ENCODE results near the gene CBX4. TPM values are rescaled to one million over a fixed set of nuclear protein-coding genes. Genes with fewer than 3 reads are reported as not detected.

CBX4 gene
- total and polyA plus RNA-seq, 2 experiments from 2014 or later: 1.4 to 4.6 TPM

DNA sequence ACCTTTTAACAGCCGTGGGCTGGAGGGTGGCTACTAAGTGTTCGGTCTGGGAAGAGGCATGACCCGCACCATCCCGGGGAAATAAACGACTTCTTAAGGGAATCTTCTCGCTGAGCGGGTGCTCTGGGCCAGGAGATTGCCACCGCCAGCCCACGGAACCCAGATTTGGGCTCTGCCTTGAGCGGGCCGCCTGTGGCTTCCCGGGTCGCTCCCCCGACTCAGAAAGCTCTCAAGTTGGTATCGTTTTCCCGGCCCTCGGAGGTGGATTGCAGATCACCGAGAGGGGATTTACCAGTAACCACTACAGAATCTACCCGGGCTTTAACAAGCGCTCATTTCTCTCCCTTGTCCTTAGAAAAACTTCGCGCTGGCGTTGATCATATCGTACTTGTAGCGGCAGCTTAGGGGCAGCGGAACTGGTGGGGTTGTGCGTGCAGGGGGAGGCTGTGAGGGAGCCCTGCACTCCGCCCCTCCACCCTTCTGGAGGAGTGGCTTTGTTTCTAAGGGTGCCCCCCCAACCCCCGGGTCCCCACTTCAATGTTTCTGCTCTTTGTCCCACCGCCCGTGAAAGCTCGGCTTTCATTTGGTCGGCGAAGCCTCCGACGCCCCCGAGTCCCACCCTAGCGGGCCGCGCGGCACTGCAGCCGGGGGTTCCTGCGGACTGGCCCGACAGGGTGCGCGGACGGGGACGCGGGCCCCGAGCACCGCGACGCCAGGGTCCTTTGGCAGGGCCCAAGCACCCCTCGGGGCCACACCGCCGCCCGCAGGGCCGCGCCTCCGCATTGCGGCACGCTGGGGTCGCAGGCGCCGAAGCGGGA lies 3.6 kb upstream of the CBX4 start:
- Histone ChIP-seq H2AFZ (peak overlapping the region; percentile 88; the same call in 1 of the 2 replicates), H3K4me3 (peak overlapping the region; percentile 64), H3K27ac (ENCODE audit: low read depth) (no peak overlapping the region), H3K79me2 (replicated peaks; ENCODE audit: insufficient read depth) (no peaks in the 10 kb centered on the region), H3K27me3 (ENCODE audit: insufficient read depth) (peaks cover 90% of the 10 kb centered on the region), H3K4me2 (peak overlapping the region; percentile 84), H3K9me2 (ENCODE audit: insufficient read depth) (no peaks in the 10 kb centered on the region), H3K36me3 (ENCODE audit: insufficient read depth) (no peaks in the 10 kb centered on the region), H4K20me1 (replicated peaks; ENCODE audit: insufficient read depth) (peaks cover 6% of the 10 kb centered on the region), H3K4me1 (ENCODE audit: insufficient read depth) (peaks cover 30% of the 10 kb centered on the region), H3F3A (replicated peaks; ENCODE audit: low read depth) (peaks cover 25% of the 10 kb centered on the region)
- H3K4me3 Mint-ChIP-seq: peak overlapping the region; percentile 46
- no peak overlapping the region for H3K27ac Mint-ChIP-seq
- H3K4me1 Mint-ChIP-seq: peaks cover 25% of the 10 kb centered on the region
- TF ChIP-seq EZH2 (IDR thresholded peaks at IDR 0.05; ENCODE audit: low read depth, unreplicated experiment): peak; percentile 99
- TF ChIP-seq, protein P1, sequence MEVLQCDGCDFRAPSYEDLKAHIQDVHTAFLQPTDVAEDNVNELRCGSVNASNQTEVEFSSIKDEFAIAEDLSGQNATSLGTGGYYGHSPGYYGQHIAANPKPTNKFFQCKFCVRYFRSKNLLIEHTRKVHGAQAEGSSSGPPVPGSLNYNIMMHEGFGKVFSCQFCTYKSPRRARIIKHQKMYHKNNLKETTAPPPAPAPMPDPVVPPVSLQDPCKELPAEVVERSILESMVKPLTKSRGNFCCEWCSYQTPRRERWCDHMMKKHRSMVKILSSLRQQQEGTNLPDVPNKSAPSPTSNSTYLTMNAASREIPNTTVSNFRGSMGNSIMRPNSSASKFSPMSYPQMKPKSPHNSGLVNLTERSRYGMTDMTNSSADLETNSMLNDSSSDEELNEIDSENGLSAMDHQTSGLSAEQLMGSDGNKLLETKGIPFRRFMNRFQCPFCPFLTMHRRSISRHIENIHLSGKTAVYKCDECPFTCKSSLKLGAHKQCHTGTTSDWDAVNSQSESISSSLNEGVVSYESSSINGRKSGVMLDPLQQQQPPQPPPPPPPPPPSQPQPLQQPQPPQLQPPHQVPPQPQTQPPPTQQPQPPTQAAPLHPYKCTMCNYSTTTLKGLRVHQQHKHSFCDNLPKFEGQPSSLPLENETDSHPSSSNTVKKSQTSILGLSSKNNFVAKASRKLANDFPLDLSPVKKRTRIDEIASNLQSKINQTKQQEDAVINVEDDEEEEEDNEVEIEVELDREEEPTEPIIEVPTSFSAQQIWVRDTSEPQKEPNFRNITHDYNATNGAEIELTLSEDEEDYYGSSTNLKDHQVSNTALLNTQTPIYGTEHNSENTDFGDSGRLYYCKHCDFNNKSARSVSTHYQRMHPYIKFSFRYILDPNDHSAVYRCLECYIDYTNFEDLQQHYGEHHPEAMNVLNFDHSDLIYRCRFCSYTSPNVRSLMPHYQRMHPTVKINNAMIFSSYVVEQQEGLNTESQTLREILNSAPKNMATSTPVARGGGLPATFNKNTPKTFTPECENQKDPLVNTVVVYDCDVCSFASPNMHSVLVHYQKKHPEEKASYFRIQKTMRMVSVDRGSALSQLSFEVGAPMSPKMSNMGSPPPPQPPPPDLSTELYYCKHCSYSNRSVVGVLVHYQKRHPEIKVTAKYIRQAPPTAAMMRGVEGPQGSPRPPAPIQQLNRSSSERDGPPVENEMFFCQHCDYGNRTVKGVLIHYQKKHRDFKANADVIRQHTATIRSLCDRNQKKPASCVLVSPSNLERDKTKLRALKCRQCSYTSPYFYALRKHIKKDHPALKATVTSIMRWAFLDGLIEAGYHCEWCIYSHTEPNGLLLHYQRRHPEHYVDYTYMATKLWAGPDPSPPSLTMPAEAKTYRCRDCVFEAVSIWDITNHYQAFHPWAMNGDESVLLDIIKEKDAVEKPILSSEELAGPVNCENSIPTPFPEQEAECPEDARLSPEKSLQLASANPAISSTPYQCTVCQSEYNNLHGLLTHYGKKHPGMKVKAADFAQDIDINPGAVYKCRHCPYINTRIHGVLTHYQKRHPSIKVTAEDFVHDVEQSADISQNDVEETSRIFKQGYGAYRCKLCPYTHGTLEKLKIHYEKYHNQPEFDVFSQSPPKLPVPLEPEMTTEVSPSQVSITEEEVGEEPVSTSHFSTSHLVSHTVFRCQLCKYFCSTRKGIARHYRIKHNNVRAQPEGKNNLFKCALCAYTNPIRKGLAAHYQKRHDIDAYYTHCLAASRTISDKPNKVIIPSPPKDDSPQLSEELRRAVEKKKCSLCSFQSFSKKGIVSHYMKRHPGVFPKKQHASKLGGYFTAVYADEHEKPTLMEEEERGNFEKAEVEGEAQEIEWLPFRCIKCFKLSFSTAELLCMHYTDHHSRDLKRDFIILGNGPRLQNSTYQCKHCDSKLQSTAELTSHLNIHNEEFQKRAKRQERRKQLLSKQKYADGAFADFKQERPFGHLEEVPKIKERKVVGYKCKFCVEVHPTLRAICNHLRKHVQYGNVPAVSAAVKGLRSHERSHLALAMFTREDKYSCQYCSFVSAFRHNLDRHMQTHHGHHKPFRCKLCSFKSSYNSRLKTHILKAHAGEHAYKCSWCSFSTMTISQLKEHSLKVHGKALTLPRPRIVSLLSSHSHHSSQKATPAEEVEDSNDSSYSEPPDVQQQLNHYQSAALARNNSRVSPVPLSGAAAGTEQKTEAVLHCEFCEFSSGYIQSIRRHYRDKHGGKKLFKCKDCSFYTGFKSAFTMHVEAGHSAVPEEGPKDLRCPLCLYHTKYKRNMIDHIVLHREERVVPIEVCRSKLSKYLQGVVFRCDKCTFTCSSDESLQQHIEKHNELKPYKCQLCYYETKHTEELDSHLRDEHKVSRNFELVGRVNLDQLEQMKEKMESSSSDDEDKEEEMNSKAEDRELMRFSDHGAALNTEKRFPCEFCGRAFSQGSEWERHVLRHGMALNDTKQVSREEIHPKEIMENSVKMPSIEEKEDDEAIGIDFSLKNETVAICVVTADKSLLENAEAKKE (CRISPR knock-in tag; IDR thresholded peaks at IDR 0.05): no peak
- no peaks in the 10 kb centered on the region for H3K36me3 Mint-ChIP-seq (ENCODE audit: low read depth)
- DNase-seq (ENCODE audit: low spot score) (peak; percentile 39), ATAC-seq (peak; percentile 0; the same call in 1 of the 3 replicates)
- peaks cover 75% of the 10 kb centered on the region for H3K27me3 Mint-ChIP-seq (ENCODE audit: insufficient read depth, low read depth, poor library complexity)
- peaks cover 5% of the 10 kb centered on the region; the same call in 2 of the 3 replicates for H3K9me3 Mint-ChIP-seq

DNA sequence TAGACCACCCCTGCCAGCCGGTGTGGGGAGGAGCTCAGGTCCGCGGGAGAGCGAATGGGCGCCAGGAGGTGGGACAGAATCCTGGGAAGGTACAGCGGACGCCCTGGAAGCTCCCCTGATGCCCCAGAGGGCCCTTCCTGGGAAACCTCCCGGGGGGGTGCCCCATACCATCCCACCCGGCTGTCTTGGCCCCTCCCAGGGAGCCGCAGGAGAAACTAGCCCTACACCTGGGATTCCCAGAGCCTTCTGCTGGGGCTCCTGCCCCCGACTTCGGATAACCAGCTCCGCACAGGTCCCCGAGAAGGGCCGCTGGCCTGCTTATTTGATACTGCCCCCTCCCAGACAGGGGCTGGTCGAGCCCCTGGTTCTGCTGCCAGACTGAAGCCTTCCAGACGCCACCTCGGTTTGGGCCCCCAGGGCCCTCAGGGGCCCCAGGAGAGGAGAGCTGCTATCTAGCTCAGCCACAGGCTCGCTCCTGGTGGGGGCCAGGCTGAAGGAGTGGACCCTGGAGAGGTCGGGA lies 3.0 kb upstream of the CBX4 start:
- Mint-ChIP-seq H3K36me3 (ENCODE audit: low read depth) (no peaks in the 10 kb centered on the region), H3K4me3 (peak overlapping the region; percentile 40; the same call in 1 of the 3 replicates), H3K27ac (no peak overlapping the region), H3K27me3 (ENCODE audit: insufficient read depth, low read depth, poor library complexity) (peaks cover 81% of the 10 kb centered on the region), H3K9me3 (peaks cover 5% of the 10 kb centered on the region; the same call in 2 of the 3 replicates), H3K4me1 (peaks cover 31% of the 10 kb centered on the region)
- Histone ChIP-seq H3K4me3 (peak overlapping the region; percentile 64), H3K4me1 (ENCODE audit: insufficient read depth) (peaks cover 34% of the 10 kb centered on the region), H3K36me3 (ENCODE audit: insufficient read depth) (no peaks in the 10 kb centered on the region), H3K27ac (ENCODE audit: low read depth) (no peak overlapping the region), H3K27me3 (ENCODE audit: insufficient read depth) (peaks cover 90% of the 10 kb centered on the region), H4K20me1 (replicated peaks; ENCODE audit: insufficient read depth) (peaks cover 7% of the 10 kb centered on the region), H3K79me2 (replicated peaks; ENCODE audit: insufficient read depth) (no peaks in the 10 kb centered on the region), H3K4me2 (peak overlapping the region; percentile 70), H3F3A (replicated peaks; ENCODE audit: low read depth) (peaks cover 28% of the 10 kb centered on the region), H3K9me2 (ENCODE audit: insufficient read depth) (no peaks in the 10 kb centered on the region), H2AFZ (no peak overlapping the region)
- DNase-seq (ENCODE audit: low spot score) (peak; percentile 59), ATAC-seq (peak; percentile 4; the same call in 2 of the 3 replicates)
- TF ChIP-seq JUNB (IDR thresholded peaks at IDR 0.05; ENCODE audit: unreplicated experiment) (no peak), STAT1 (IDR thresholded peaks at IDR 0.05; ENCODE audit: unreplicated experiment) (no peak), EZH2 (IDR thresholded peaks at IDR 0.05; ENCODE audit: low read depth, unreplicated experiment) (no peak)
- TF ChIP-seq, protein P2, sequence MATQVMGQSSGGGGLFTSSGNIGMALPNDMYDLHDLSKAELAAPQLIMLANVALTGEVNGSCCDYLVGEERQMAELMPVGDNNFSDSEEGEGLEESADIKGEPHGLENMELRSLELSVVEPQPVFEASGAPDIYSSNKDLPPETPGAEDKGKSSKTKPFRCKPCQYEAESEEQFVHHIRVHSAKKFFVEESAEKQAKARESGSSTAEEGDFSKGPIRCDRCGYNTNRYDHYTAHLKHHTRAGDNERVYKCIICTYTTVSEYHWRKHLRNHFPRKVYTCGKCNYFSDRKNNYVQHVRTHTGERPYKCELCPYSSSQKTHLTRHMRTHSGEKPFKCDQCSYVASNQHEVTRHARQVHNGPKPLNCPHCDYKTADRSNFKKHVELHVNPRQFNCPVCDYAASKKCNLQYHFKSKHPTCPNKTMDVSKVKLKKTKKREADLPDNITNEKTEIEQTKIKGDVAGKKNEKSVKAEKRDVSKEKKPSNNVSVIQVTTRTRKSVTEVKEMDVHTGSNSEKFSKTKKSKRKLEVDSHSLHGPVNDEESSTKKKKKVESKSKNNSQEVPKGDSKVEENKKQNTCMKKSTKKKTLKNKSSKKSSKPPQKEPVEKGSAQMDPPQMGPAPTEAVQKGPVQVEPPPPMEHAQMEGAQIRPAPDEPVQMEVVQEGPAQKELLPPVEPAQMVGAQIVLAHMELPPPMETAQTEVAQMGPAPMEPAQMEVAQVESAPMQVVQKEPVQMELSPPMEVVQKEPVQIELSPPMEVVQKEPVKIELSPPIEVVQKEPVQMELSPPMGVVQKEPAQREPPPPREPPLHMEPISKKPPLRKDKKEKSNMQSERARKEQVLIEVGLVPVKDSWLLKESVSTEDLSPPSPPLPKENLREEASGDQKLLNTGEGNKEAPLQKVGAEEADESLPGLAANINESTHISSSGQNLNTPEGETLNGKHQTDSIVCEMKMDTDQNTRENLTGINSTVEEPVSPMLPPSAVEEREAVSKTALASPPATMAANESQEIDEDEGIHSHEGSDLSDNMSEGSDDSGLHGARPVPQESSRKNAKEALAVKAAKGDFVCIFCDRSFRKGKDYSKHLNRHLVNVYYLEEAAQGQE (IDR thresholded peaks at IDR 0.05; ENCODE audit: unreplicated experiment): no peak

All from GM23338 (cell line).